Right lobe of liver (tissue), 4 donors: ENCODE measurements around the gene SLC35B2.

Experiments used
- CTCF ChIP-seq, 4 donors: fragments of 200-600 bp in 3 of 4; fragments of 450-650 bp in 1 of 4; IDR thresholded peaks; one replicate each; pipeline versions ENCODE4 v1.5.1 to v1.8.0; 2016 to 2022; ENCODE audit warnings: antibody characterized with exemption in 4 of 4, mild to moderate bottlenecking in 2 of 4
- POLR2A ChIP-seq: fragments of 450-650 bp; IDR thresholded peaks from one replicate; pipeline ENCODE4 v1.6.1; 2017; ENCODE audit warnings: antibody characterized with exemption, mild to moderate bottlenecking
- donor health status: DM: no; HTN: no; CAD: no.
- donor health status: DM: no; HTN: no; CAD: no.
- donor health status: DM: no; HTN: yes; CAD: no.

GRCh38 chr6:44230034-44230675 is 27.2 kb downstream of the SLC35B2 start:
- no peak for TF ChIP-seq POLR2A
- TF ChIP-seq CTCF (IDR thresholded peaks at IDR 0.05) = no peak
